Upper lobe of left lung (tissue), 6 donors: ENCODE measurements around the gene RIMBP2. TPM values are rescaled to one million over a fixed set of nuclear protein-coding genes. Genes with fewer than 3 reads are reported as not detected.

ENCODE experiments used
- ATAC-seq, 2 donors: fragments of 200-7000 bp; cut with Tn5 transposase; one replicate each; pipeline ENCODE4 v1.9.1; 2022; ENCODE audit warnings: mild to moderate bottlenecking in 2 of 2, moderate library complexity in 2 of 2; ENCODE audit not compliant: low FRiP score in 2 of 2
- DNase-seq, 2 donors: peaks; one replicate each; pipeline ENCODE4 v3.0.0-alpha.2; 2019 to 2020
- H3K27ac ChIP-seq, 4 donors: fragments of 200-600 bp; sonication (generic); one replicate each; pipeline ENCODE4 v1.5.1; 2016 to 2019
- H3K27me3 ChIP-seq, 4 donors: fragments of 200-600 bp; sonication (generic); one replicate each; pipeline ENCODE4 v1.5.1; 2017 to 2019
- H3K36me3 ChIP-seq, 4 donors: fragments of 200-600 bp; sonication (generic); one replicate each; pipeline ENCODE4 v1.5.1; 2016 to 2019
- H3K4me1 ChIP-seq, 4 donors: fragments of 200-600 bp; sonication (generic); one replicate each; pipeline ENCODE4 v1.5.1; 2018 to 2019
- H3K4me3 ChIP-seq, 4 donors: fragments of 200-600 bp; sonication (generic); one replicate each; pipeline ENCODE4 v1.5.1; 2017 to 2019; ENCODE audit warnings: mild to moderate bottlenecking in 2 of 4, moderate library complexity in 1 of 4
- H3K9me3 ChIP-seq, 4 donors: fragments of 200-600 bp; sonication (generic); one replicate each; pipeline ENCODE4 v1.5.1; 2018 to 2019
- EP300 ChIP-seq, 4 donors: sonication (generic); formaldehyde crosslinking; IDR thresholded peaks; one replicate each; pipeline ENCODE4 v1.5.1; 2017; ENCODE audit warnings: antibody characterized with exemption in 4 of 4, control low read depth in 2 of 4
- POLR2A ChIP-seq, 4 donors: fragments of 450-650 bp; IDR thresholded peaks; one replicate each; pipeline ENCODE4 v1.5.1; 2016 to 2017; ENCODE audit warnings: antibody characterized with exemption in 4 of 4, mild to moderate bottlenecking in 2 of 4
- POLR2AphosphoS5 ChIP-seq, 2 donors: sonication (generic); formaldehyde crosslinking; IDR thresholded peaks; one replicate each; pipeline ENCODE4 v1.5.1; 2017; ENCODE audit warnings: antibody characterized with exemption in 2 of 2
- WGBS, 2 donors: methylation state at CpG; one replicate each; pipeline ENCODE4 v1.1.5; 2017 to 2018; 5-methylcytosine and 5-hydroxymethylcytosine counted together
- total RNA-seq, 6 donors: library from RNA; depleted of rRNA in 4 of 6; stranded (reverse); fragments of >200 nt in 4 of 6; gene quantifications; one replicate each; pipeline versions ENCODE4 v1.1.0 to v1.2.1, GENCODE V29; 2016 to 2021
- TF ChIP-seq, protein P1 (sequence below), 6 experiments: fragments of 450-650 bp in 4 of 6; fragments of 200-600 bp in 2 of 6; sonication (generic) in 2 of 6; IDR thresholded peaks; one replicate each; pipeline ENCODE4 v1.5.1; 2016 to 2019; ENCODE audit warnings: antibody characterized with exemption in 6 of 6
- donor health status: DM: no; HTN: no; CAD: no; lungs with moderate emphysema.
- donor health status: DM: no; HTN: yes; CAD: no; lungs with severe emphysema.

The RIMBP2 gene
- total RNA-seq, 6 donors from 2014 or later: 0.23 to 3.9 (median 0.44) TPM; not detected in 1

DNA sequence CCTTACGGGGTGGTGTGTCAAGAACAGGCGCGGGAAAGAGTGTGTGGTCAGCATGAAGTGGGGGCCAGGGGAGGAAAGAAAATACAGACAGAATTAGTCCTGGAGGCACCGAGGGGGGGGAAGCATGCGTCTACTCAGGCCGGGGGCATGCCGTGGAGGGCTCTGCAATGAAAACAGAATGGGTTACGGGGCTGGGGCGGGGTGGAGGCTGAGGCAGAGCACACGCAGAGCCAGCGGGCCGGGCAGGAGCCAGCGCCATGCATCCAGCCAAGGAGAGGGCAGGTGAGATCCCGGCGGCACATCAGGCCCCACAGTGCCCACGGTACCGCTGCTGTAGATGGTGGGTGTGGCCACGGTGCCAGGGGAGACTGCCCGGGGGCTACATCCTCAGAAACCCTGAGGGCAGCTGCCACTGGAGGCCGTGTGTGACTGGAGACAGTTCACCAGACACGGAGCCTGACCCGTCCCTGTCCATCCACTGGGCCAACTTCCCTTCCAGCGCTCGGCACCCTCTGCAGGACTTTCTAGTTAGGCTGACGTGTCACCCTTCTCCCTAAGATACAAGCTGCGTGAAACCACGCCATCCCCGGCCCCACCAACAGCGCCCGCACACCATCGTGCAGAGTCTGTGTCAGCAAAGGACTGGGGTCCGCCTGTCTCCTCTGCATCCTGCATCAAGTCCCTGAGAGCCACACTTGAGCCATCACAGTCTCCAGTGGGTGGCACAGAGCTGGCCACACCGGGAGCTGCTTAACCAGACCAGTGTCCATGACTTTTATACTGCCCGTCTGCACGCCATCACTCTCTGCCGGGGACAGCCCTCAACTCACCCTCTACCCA, 291.0 kb downstream of the RIMBP2 start:
- H3K27me3 ChIP-seq: no peaks in the 10 kb centered on the region
- H3K4me3 ChIP-seq: no peak overlapping the region
- H3K27ac ChIP-seq: no peak overlapping the region
- ATAC-seq (no peak), DNase-seq (peak in 1 of 2 donors; percentile 62)
- no peaks in the 10 kb centered on the region for H3K4me1 ChIP-seq
- TF ChIP-seq EP300 (IDR thresholded peaks at IDR 0.05) (no peak), POLR2AphosphoS5 (IDR thresholded peaks at IDR 0.05) (no peak), POLR2A (IDR thresholded peaks at IDR 0.05) (no peak)
- TF ChIP-seq, protein P1, sequence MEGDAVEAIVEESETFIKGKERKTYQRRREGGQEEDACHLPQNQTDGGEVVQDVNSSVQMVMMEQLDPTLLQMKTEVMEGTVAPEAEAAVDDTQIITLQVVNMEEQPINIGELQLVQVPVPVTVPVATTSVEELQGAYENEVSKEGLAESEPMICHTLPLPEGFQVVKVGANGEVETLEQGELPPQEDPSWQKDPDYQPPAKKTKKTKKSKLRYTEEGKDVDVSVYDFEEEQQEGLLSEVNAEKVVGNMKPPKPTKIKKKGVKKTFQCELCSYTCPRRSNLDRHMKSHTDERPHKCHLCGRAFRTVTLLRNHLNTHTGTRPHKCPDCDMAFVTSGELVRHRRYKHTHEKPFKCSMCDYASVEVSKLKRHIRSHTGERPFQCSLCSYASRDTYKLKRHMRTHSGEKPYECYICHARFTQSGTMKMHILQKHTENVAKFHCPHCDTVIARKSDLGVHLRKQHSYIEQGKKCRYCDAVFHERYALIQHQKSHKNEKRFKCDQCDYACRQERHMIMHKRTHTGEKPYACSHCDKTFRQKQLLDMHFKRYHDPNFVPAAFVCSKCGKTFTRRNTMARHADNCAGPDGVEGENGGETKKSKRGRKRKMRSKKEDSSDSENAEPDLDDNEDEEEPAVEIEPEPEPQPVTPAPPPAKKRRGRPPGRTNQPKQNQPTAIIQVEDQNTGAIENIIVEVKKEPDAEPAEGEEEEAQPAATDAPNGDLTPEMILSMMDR (IDR thresholded peaks at IDR 0.05): no peak
- H3K9me3 ChIP-seq: no peaks in the 10 kb centered on the region
- WGBS, 2 donors: 90 to 93% methylated on average over 31 to 33 of the region's 36 CpGs
- no peaks in the 10 kb centered on the region for H3K36me3 ChIP-seq

DNA sequence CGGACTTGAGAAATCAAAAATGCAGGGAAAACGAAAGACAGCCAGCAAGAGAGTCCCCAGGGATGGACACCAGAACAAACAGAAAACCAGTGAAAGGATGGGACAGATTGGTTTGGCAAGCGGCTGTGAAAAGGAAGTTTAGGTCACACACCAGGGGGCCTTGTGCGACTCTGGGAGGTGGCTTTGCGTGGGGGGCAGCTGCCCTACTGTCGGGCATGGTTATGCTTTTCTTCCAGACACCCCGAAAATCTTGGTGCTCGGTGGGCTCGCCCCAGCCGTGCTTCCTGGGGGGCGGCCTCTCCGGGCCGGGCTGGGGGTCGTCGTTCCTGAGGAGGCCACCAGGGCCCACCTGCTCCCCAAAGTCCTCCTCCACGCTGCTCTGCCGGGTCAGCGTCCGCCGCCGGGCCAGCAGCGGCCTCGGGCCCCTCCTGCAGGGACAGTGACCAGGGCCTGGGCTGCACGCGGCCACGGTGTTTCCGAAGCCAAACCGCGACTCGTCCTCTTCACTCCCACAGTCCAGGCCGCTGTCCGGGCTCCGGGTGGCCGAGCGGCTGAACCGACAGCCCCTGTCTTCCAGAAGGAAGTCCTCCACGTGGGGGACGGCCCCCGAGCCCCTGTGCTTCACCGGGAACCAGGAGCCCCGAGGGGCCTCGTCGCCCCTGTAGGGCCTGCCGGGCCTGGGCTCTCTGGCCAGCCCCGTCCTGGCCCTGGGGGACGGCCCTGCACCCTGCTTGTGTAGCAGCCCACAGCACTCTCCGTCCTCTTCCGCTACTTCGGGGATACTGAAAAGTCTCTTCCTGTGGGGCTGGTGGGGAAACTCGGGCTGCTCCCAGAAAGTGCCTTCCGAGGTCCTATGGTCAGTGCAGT, 291.9 kb downstream of the RIMBP2 start:
- Histone ChIP-seq H3K9me3 (no peaks in the 10 kb centered on the region), H3K4me3 (no peak overlapping the region), H3K27ac (no peak overlapping the region), H3K36me3 (no peaks in the 10 kb centered on the region), H3K4me1 (no peaks in the 10 kb centered on the region), H3K27me3 (no peaks in the 10 kb centered on the region)
- no peak for ATAC-seq
- peak in 1 of 2 donors; percentile 81 for DNase-seq
- TF ChIP-seq POLR2A (IDR thresholded peaks at IDR 0.05) (no peak), EP300 (IDR thresholded peaks at IDR 0.05) (no peak), POLR2AphosphoS5 (IDR thresholded peaks at IDR 0.05) (no peak)
- TF ChIP-seq, protein P1 (IDR thresholded peaks at IDR 0.05): no peak
- 85 to 90% methylated on average over 48 to 51 of the region's 51 CpGs for WGBS, 2 donors

DNA sequence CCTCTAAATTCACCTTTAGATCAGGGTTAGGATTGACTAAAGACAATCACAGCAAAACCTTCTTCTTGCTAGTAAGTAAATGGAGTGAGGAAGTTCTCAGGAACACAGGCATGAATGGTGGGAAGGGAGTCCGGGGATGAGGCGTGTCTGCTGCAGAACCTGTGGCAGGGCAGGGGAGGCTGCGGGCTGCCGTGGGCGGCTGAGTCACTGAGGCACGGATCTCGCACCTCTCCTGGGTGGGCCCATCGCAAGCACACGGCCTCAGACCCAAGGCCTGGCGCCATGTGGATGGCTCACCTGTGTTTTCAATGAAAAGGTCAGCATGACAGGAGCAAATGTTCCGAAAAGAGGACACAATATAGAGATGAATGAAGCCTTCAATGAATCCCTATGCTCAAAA, 293.0 kb downstream of the RIMBP2 start:
- DNase-seq: peak in 1 of 2 donors; percentile 66
- TF ChIP-seq EP300 (IDR thresholded peaks at IDR 0.05): no peak
- no peak for TF ChIP-seq POLR2A (IDR thresholded peaks at IDR 0.05)
- TF ChIP-seq, protein P1 (IDR thresholded peaks at IDR 0.05): no peak
- no peak for TF ChIP-seq POLR2AphosphoS5 (IDR thresholded peaks at IDR 0.05)
- no peak overlapping the region for H3K4me3 ChIP-seq
- ATAC-seq: no peak
- H3K36me3 ChIP-seq: no peaks in the 10 kb centered on the region
- H3K9me3 ChIP-seq: no peaks in the 10 kb centered on the region
- H3K27me3 ChIP-seq: no peaks in the 10 kb centered on the region
- H3K4me1 ChIP-seq: no peaks in the 10 kb centered on the region
- no peak overlapping the region for H3K27ac ChIP-seq
- 86 to 88% methylated on average over 11 of the region's 11 CpGs for WGBS, 2 donors

DNA sequence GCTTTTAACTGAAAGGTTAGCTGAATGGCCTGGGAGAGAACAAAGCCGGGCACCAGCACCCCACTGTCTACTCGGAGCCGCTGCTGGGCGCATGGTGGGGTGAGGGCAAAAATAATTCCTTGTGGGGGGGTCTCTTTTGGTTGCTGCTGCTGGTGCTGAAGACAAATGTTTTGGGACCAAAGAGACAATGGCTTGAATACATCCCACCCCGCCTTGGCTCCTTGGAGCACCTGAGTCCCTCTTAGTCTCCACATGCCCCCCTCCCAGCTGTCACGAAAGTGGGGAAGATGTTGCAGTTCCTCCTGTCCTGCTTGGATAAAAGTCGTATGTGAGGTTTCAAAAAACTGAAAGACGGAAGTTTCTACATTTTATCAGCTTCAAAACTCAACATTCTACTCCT, 293.4 kb downstream of the RIMBP2 start:
- DNase-seq (no peak), ATAC-seq (no peak)
- H3K27me3 ChIP-seq: no peaks in the 10 kb centered on the region
- H3K4me1 ChIP-seq: no peaks in the 10 kb centered on the region
- 85 to 89% methylated on average over 8 of the region's 8 CpGs for WGBS, 2 donors
- TF ChIP-seq EP300 (IDR thresholded peaks at IDR 0.05): no peak
- TF ChIP-seq, protein P1 (IDR thresholded peaks at IDR 0.05): no peak
- TF ChIP-seq POLR2AphosphoS5 (IDR thresholded peaks at IDR 0.05): no peak
- no peak for TF ChIP-seq POLR2A (IDR thresholded peaks at IDR 0.05)
- H3K36me3 ChIP-seq: no peaks in the 10 kb centered on the region
- no peak overlapping the region for H3K27ac ChIP-seq
- H3K9me3 ChIP-seq: no peaks in the 10 kb centered on the region
- H3K4me3 ChIP-seq: no peak overlapping the region
